A673 (cell line): ENCODE measurements around the gene ACSS1.

Experiments
- CTCF ChIP-seq: fragments of 300-800, 200-600 bp; sonication (generic); conservative IDR thresholded peaks from 2 replicates; pipeline ENCODE4 v1.5.1; 2017; ENCODE audit warnings: low read depth, mild to moderate bottlenecking, antibody characterized with exemption, low read length, moderate library complexity, mixed read lengths
- EZH2 ChIP-seq: fragments of 200-600 bp; sonication (generic); IDR thresholded peaks from 2 replicates; pipeline ENCODE4 v1.6.1; 2017; ENCODE audit warnings: borderline replicate concordance, low read depth, mild to moderate bottlenecking, mixed read lengths, antibody characterized with exemption, low read length; ENCODE audit not compliant: poor library complexity, severe bottlenecking

- TF ChIP-seq CTCF: no peak
- TF ChIP-seq EZH2: no peak
Observed at GRCh38 chr20:24984961-24985640, 72.8 kb downstream of the ACSS1 start.
